ENCODE measurements around the gene CHSY1. TPM values are rescaled to one million over a fixed set of nuclear protein-coding genes. Genes with fewer than 3 reads are reported as not detected.
A peak's percentile ranks its signal among the peaks of the same experiment; 100 is the strongest.
"Not testable (repeated sequence)": the region's sequence is repeated elsewhere in the genome, so short reads cannot be mapped to it uniquely, and the experiment has no call there.

Gene CHSY1
- total RNA-seq, 2 donors from 2014 or later: 45.5 to 54.1 TPM

DNA sequence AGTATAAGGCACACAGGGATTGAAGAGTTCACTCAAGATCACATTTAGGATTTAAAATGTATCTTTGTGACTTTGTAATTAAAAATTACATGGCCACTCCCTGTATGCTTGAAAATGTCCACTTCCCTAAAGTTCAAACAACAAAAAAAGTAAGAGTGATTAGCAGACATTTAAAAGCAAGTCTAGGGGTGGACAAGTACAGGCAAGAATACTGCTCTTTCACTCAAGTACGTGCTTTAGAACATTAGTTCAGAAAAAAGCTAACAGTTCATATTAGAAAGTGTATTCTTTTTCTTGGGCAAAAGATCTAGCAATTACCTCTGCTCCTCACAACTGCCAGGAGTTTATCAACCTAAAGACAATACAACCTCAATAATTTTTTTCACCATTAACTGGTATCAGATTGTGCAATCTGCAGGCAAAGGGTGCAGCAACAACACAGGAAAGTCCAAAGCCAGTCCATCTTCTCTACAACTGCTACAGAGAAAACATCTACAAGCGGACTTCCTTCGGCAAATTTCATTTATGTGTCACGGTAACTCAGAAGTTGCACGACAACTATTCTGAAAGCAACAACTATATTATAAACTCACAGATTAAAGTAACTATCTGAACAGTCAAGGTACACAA lies 18.1 kb downstream of the CHSY1 start:
- H3K36me3 Mint-ChIP-seq: peaks cover 40 to 77% of the 10 kb centered on the region in 2 donors
- ATAC-seq: no peak
- H3K9me3 Mint-ChIP-seq: no peaks in the 10 kb centered on the region
- no peak for DNase-seq (ENCODE audit: low spot score in 2 of 2)
- H3K27ac Mint-ChIP-seq: no peak overlapping the region

DNA sequence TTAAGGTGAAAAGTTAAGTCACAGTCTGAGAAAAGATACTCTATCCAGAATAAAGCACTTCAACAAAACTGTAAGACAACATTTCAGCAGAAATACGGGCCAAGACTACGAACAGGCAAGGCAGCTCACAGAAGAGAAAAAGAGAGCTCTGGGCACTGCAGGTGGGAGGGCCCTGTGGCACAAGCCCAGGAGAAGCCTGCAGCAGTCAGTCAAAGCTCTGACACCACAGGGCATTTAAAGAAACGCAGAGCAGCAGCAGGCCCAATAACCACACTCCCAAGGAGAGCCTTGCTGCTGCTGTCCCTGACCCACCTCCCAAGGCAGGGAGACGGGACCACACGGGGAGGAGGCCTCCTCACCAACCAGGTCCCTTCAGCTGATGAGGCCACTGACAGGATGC lies 19.2 kb downstream of the CHSY1 start:
- Mint-ChIP-seq H3K36me3 (peaks cover 46 to 85% of the 10 kb centered on the region in 2 donors), H3K9me3 (no peaks in the 10 kb centered on the region), H3K27ac (no peak overlapping the region)
- DNase-seq (ENCODE audit: low spot score in 2 of 2) (no peak), ATAC-seq (no peak)

GRCh38 chr15:101228313-101228712 lies 23.5 kb downstream of the CHSY1 start:
- ATAC-seq: no peak
- no peak for DNase-seq (ENCODE audit: low spot score in 2 of 2)
- Mint-ChIP-seq H3K27ac (peak overlapping the region in 1 of 2 donors; percentile 39), H3K36me3 (peaks cover 49 to 74% of the 10 kb centered on the region in 2 donors), H3K9me3 (no peaks in the 10 kb centered on the region)

DNA sequence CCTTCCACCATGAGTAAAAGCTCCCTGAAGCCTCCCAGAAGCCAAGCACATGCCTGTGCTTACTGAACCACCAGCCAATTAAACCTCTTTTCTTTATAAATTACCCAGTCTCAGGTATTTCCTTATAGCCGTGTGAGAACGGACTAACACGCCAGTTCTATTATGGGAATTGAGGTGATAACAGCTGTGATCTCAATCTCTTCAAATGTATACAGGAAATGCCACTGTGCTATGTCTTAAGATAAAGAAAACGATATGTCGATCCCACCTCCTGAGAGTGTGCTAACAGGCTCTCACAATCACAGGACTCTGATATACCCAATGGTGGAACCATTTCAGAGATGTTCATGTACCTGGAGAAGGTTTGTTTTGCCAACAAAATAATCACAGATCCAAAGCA lies 26.2 kb downstream of the CHSY1 start:
- Mint-ChIP-seq H3K9me3 (no peaks in the 10 kb centered on the region), H3K27ac (peak overlapping the region in 1 of 2 donors; percentile 78), H3K36me3 (peaks cover 31 to 56% of the 10 kb centered on the region in 2 donors)
- ATAC-seq: no peak
- no peak for DNase-seq (ENCODE audit: low spot score in 2 of 2)

DNA sequence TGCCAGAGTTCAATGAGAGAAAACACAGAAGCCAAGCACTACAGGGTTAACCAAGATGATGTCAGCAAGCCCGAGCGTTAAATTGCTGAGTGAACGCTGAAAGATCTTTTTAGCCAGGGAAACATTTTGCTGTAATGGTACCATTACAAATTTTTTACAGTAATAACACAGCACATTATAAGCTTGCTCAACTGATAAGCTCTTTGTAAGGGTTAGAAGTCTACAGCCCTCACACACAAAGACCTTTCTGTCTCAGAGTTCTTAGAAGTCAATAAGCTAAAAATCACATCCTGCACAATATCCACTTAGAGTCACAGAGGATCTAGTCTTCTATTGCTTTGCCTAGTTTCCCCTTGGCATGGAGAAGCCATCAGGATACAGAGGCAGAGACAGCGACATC lies 29.9 kb downstream of the CHSY1 start:
- DNase-seq (ENCODE audit: low spot score in 2 of 2) (no peak), ATAC-seq (no peak)
- H3K9me3 Mint-ChIP-seq: no peaks in the 10 kb centered on the region
- peaks cover 11 to 49% of the 10 kb centered on the region in 2 donors for H3K36me3 Mint-ChIP-seq
- H3K27ac Mint-ChIP-seq: peak overlapping the region in 1 of 2 donors; percentile 24

- Mint-ChIP-seq H3K9me3 (no peaks in the 10 kb centered on the region), H3K36me3 (peaks cover 11 to 36% of the 10 kb centered on the region in 2 donors), H3K27ac (peak overlapping the region in 1 of 2 donors; percentile 10)
- DNase-seq (ENCODE audit: low spot score in 2 of 2): no peak
- ATAC-seq: no peak
These were observed 31.8 kb downstream of the CHSY1 start for GRCh38 chr15:101220060-101220459.

GRCh38 chr15:101219441-101219840 lies 32.4 kb downstream of the CHSY1 start:
- peak overlapping the region in 1 of 2 donors; percentile 57 for H3K27ac Mint-ChIP-seq
- H3K36me3 Mint-ChIP-seq: peaks cover 6 to 31% of the 10 kb centered on the region in 2 donors
- H3K9me3 Mint-ChIP-seq: no peaks in the 10 kb centered on the region
- DNase-seq (ENCODE audit: low spot score in 2 of 2) (no peak), ATAC-seq (no peak)

DNA sequence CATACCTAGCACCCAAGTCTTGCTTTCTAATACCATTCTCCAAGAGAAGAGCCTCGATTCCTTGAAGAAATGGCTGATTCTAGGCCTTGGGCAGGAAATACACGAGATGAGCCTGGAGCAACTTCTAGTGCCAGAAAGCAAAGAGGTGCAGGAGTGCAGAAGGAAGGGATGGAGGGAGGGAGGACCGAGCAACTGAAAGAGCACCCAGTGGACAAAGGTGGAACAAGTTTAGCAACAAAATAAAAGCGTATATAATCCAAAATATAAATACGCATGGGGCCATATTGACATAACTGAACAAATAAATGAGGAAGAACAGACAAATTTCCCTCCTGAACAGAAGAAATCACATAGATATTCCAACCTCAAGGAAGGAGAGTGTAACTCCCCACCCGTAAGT lies 34.4 kb downstream of the CHSY1 start:
- no peak for DNase-seq (ENCODE audit: low spot score in 2 of 2)
- Mint-ChIP-seq H3K9me3 (no peaks in the 10 kb centered on the region), H3K27ac (no peak overlapping the region), H3K36me3 (peaks cover 6 to 31% of the 10 kb centered on the region in 2 donors)
- ATAC-seq: no peak

DNA sequence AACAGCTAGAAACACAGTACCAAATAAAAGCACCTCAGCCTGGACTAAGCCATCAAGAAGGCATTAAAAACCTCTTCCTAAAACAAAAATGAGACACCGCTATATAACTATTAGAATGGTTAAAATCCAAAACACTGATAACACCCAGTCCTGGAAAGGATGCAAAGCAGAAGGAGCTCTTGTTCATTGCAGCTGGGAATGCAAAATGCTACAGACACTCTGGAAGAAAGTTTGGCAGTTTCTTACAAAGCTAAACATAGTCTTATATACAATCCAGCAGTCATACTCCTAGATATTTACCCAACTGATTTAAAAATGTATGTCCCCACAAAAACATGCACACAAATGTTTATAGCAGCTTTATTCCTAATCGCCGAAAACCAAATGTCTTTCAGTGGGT lies 35.7 kb downstream of the CHSY1 start:
- DNase-seq (ENCODE audit: low spot score in 2 of 2) (no peak), ATAC-seq (no peak)
- H3K36me3 Mint-ChIP-seq: peaks cover 6 to 31% of the 10 kb centered on the region in 2 donors
- H3K27ac Mint-ChIP-seq: no peak overlapping the region
- no peaks in the 10 kb centered on the region for H3K9me3 Mint-ChIP-seq

DNA sequence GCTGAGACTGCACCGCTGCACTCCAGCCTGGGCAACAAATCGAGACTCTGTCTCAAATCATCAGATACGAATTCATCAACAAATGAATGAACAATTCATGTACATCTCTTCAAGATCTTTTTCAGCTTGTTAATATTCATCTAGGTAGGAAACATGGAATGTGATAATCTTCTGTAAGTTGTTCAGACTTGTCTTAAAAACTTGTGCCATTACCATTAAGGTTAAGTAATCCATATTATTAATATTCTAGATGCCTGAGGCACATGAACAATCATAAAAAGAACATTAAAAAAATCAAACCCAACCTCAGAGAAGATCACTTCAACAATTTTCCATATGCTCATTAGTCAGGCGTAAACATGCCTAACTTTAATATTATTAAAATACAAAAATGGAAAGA lies 36.2 kb downstream of the CHSY1 start:
- DNase-seq (ENCODE audit: low spot score in 2 of 2) (no peak), ATAC-seq (no peak)
- Mint-ChIP-seq H3K9me3 (no peaks in the 10 kb centered on the region), H3K27ac (no peak overlapping the region), H3K36me3 (peaks cover 6 to 28% of the 10 kb centered on the region in 2 donors)

GRCh38 chr15:101214435-101215097 lies 37.3 kb downstream of the CHSY1 start:
- H3K9me3 Mint-ChIP-seq; ATAC-seq; H3K27ac Mint-ChIP-seq; DNase-seq (ENCODE audit: low spot score in 2 of 2): not testable (repeated sequence)
- H3K36me3 Mint-ChIP-seq: peaks cover 6 to 18% of the 10 kb centered on the region in 2 donors

DNA sequence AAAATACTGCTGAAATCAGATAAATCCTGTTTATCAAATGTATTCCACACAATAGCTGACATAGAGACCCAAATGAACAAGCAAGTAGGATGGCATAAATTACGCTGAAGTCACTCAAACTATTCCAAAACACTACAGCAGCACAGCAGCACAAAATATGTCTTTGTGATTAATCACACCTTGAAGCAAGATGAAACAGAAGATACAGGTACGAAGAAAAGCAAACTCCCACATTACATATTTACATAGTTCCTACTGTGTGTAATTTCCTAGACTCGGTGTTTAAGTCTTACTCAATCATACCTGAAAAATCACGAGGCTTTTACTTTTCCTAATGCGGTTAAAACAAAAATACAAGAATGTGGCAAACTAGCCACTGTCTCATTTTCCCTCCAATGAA lies 38.3 kb downstream of the CHSY1 start:
- H3K27ac Mint-ChIP-seq: peak overlapping the region; percentile 44 to 56
- H3K36me3 Mint-ChIP-seq: peaks cover 6 to 18% of the 10 kb centered on the region in 2 donors
- peak in 1 of 2 donors; percentile 52 for ATAC-seq
- H3K9me3 Mint-ChIP-seq: no peaks in the 10 kb centered on the region
- DNase-seq (ENCODE audit: low spot score in 2 of 2): no peak

DNA sequence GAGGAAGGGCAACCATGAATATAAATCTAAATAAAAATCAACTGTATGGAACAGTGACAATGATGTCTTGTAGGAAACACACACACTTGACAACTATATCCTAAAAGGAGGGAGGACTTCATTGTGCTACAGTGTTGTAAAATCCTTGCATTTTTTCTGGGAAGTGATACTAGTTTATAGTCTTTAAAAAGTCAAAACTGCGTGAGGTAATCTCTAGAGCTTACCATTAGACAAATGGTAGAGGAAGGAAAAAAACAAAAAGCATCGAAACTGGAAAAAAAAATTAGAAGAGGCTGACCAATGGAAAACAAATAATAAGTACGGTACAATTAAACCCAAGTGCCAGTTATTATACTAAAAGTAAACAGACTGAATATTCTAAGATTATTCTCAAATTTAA lies 38.7 kb downstream of the CHSY1 start:
- H3K9me3 Mint-ChIP-seq: no peaks in the 10 kb centered on the region
- H3K36me3 Mint-ChIP-seq: peaks cover 6 to 18% of the 10 kb centered on the region in 2 donors
- DNase-seq (ENCODE audit: low spot score in 2 of 2) (no peak), ATAC-seq (no peak)
- peak overlapping the region in 1 of 2 donors; percentile 44 for H3K27ac Mint-ChIP-seq

GRCh38 chr15:101211897-101212296 lies 40.0 kb downstream of the CHSY1 start:
- no peaks in the 10 kb centered on the region for H3K9me3 Mint-ChIP-seq

GRCh38 chr15:101210466-101210865 lies 41.4 kb downstream of the CHSY1 start:
- DNase-seq (ENCODE audit: low spot score in 2 of 2) (no peak), ATAC-seq (no peak)
- no peak overlapping the region for H3K27ac Mint-ChIP-seq
- H3K9me3 Mint-ChIP-seq: no peaks in the 10 kb centered on the region
- peaks cover 0 to 14% of the 10 kb centered on the region in 2 donors for H3K36me3 Mint-ChIP-seq

More at GRCh38 chr15:101211897-101212296, 40.0 kb downstream of the CHSY1 start:
- ATAC-seq: peak; percentile 20 to 62
- Mint-ChIP-seq H3K36me3 (peaks cover 6 to 12% of the 10 kb centered on the region in 2 donors), H3K27ac (peak overlapping the region in 1 of 2 donors; percentile 1)
- no peak for DNase-seq (ENCODE audit: low spot score in 2 of 2)

- DNase-seq (ENCODE audit: low spot score in 2 of 2): no peak
- Mint-ChIP-seq H3K27ac (no peak overlapping the region), H3K9me3 (no peaks in the 10 kb centered on the region), H3K36me3 (peaks cover 0 to 14% of the 10 kb centered on the region in 2 donors)
- ATAC-seq: no peak
These were observed 41.8 kb downstream of the CHSY1 start for GRCh38 chr15:101210058-101210457.

DNA sequence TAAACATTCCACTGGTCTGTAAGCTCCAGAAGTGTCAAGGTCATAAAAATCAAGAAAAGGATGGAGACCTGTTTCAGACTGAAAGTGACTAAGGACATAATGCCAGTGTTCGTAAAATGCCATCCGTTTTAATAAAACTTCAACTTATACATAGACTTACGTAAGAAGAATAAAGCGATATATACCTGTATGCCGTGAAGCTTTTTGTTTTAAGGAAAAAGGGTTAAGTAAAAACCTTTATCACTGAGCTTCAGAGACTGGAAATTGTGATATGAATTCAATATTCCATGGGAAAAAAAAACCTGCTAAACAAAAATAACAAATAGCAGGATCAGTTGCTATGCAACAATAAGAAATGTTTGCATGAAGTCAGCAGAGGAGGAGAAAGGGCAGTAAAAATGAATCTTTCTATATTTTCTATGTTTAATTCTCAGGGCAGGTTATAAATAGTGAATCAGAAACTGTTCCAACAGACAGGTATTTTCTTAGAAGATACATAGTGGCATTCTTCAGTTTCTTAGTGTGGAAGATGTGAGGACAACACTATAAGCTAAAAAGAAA lies 42.5 kb downstream of the CHSY1 start:
- no peak for ATAC-seq
- Mint-ChIP-seq H3K36me3 (peaks cover 0 to 14% of the 10 kb centered on the region in 2 donors), H3K27ac (peak overlapping the region; percentile 67 to 93), H3K9me3 (no peaks in the 10 kb centered on the region)
- no peak for DNase-seq (ENCODE audit: low spot score in 2 of 2)

Data from activated naive CD4-positive, alpha-beta T cell treated with anti-CD3 and anti-CD28 coated beads, Interleukin-2, amount 50 U/mL, for 72 hours (primary cell).